ENCODE measurements around the gene PANK1.
A peak's percentile ranks its signal among the peaks of the same experiment; 100 is the strongest.
"Not testable (repeated sequence)": the region's sequence is repeated elsewhere in the genome, so short reads cannot be mapped to it uniquely, and the experiment has no call there.

Gene PANK1

DNA sequence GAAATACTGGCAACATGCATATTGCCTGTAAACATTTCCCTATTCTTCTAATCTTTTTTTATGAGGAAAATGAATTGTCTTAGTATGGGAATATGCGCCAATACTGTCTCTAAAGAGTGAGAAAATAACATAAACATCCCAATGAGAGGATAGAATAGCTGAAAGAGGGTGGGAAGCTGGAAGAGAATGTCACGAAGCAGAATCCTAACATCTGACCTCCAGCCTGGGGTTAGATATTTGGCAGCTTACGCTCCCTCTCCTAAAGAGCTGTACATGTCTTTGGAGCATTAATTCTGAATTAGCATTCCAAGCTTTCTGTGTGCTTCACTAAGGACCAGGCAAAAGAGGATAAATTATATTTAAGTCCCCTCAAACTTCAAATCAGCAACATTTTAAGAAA lies 78.0 kb downstream of the PANK1 start:
- ATAC-seq = no peak

DNA sequence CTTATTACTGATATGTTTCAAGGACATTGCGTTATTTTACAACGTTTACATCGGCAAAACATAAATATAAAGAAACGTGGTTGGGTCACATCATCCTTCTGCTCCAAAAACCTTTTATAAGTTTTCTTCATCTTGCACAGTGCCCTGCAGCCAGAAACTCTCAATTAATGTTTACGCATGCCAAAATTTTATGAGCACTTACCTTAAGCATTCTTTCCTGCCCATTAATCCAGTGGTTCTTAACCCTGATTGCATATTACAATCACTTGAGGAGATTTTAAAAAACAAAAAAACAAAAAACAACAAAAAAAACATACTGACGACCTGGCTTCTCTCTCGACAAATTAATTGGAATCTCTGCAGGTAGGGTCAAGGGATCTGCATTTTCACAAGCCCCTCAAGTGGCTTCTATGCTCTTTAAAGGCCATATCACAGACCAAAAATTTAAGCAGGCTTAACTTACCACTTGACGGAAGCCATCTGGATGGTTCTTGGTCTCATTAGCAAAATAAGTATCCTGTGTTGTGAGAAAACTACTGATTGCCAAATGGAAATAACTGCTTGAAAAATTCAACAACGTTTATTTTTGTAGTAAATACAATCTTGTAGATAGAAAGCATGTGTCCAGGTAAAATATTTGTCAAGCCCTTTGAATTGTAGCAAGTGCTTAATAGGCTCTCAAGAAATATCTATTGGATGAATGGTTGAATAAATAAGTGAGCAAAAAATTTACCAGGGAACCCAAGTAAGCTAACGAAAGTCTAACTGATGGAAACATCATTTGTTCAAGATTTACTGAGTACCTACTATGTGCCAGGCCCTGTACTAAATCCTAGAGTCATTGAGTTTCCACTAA lies 78.7 kb downstream of the PANK1 start:
- no peak for ATAC-seq

DNA sequence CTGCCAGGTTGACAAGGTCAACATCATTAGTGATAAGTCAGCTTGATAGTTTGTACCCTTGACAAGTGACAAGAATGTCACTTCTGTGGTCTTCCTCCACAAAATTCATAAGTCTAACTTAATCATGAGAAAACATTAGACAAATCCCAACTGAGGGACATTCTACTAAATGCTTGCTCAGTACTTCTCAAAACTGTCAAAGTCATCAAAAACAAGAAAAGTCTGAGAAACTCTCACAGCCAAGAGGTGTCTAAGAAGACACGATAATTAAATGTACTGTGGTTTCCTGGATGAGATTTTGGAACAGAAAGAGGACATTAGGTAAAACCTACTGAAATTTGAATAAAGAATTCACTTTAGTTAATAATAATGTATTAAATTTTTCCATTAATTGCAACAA lies 79.9 kb downstream of the PANK1 start:
- no peak for ATAC-seq

DNA sequence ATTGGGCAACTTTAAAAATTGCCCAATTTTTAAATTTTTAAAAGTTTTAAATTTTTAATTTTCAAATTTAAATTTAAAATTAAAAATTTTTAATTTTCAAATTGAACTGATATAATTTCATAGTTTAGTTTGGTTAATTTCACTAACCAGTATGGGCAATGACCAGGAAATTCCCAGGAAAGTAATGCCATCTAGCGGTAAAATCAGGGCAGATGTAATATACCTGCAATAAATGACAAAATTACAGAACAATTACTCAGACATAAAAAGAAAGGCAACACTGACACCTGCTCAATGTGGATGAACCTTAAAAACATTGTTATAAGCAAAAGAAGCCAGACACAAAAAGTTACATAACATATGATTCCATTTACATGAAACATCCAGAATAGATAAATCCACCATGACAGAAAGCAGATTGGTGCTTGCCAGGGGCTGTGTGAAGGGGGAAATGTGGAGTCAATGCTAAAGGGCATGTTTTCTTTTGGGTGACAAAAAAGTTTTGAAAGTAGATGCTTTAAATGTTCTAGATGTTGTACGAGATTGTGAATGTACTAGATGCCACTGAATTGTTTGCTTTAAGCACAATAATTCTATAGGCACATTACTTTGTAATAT lies 81.1 kb downstream of the PANK1 start:
- ATAC-seq = peak; percentile 48 to 73

DNA sequence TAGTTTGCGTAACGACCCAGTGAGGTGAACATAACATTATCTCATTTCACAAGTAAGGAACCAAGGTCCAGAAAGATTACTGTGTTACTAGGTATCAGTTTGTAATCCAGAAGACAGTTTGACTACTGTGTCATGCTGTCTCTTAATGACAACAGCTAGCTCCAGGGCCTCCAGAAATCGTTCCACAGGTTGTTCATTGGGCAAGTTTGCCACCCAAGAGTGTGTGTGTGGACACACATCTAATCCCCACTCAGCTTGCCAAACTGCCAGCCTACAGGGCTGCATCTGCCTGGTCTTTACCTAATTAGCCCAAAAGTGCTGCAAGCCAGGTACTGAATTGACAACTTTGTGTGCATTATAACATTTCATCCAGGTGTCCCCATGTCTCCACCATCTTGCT lies 81.7 kb downstream of the PANK1 start:
- no peak for ATAC-seq

DNA sequence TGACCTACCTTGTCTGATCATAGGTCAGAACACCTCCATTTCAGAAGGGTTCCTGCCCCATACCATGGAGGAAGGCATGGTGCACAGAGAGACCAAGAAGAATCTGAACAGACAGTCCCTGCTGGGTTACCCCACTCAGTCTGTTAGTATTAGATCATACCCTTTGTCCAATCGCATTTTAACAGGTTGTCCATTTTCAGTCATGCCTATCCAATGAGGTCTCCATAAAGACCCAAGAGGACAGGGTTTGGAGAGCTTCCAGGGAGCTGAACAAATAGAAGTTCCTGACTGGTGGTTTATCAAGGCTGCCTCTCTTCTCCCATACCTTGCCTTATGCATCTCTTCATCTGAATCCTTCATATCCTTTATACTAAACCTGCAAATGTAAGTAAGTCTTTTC lies 88.4 kb downstream of the PANK1 start:
- no peak for ATAC-seq

DNA sequence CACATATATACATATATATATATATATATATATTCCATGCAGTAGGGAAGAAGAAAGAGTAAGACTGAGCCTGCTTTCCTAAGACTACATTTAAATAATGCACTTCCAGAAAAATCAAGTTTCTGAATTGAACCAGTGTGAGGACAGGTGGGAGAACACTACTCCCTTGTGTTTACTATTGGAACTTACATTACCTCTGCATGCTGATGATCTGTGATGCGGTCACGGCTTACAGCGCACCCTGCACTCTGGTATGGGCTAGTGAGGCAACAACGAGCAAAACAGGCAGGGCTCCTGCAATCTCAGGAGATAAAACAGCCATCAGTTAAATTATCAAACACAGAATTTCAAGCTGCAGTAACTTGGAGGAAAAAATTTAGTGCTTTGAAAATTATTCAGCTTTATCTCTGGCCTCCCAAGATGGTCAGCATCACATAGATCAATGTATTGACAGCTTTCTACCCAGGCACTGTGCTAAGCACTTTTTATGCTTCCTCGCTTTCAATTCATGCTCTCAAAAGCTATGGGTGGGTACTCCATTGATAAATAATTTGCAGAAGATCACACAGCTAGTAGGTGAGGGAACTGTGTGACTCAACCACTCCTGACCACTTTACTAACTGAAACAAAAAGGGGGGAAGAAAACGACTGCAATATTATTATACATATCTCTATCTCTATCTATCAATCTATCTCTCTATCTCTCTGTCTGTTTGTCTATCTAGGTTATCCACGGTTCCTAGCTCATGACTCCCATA lies 89.2 kb downstream of the PANK1 start:
- no peak for ATAC-seq

DNA sequence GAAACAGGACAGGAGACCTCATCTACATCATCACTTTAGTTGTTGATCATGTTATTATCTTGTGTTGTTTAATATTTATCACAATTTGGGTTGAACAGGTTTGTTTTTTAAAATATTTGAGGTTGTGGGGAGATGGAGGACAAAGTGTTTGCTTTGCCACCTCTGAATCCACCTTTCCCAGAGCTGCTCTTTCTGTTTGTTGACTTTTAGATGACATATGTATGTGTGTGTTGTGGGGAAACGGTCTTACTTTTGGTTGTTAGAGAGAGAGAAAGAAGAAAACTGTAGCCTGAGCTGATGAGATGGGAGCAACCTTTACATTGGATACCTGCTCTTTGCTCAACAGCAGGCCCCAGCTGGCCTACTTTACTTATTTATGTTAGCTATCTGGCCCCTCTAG lies 90.6 kb downstream of the PANK1 start:
- no peak for ATAC-seq

DNA sequence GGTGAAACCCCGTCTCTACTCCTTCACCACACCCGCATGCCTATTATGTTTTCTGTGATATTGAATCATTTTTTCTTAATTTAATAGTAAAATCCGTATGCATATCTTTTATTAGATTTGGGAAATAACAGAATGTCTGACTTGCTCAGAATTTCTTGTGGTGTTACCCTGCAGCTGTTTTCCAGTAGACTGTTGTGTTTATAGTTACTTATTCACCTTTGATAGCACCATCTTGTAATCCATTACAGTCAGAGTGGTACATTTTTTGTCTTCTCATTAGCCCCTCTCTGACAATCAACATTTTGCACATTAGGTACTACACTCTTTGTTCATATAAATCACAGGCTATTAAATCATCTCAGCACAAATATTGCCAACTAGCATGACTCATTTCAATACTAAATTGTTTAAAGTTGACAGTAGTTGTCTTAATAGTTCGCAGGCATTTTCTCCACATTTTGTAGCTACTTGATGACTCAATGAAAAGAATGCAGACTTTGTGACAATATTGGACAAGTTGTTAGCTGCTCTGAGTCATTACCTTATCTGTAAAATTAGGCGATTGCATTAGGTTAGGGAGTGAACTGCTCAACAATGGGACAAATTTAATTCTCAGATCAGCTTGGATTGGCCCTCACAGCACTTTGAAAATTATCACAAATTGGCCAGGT lies 91.8 kb downstream of the PANK1 start:
- ATAC-seq = no peak

DNA sequence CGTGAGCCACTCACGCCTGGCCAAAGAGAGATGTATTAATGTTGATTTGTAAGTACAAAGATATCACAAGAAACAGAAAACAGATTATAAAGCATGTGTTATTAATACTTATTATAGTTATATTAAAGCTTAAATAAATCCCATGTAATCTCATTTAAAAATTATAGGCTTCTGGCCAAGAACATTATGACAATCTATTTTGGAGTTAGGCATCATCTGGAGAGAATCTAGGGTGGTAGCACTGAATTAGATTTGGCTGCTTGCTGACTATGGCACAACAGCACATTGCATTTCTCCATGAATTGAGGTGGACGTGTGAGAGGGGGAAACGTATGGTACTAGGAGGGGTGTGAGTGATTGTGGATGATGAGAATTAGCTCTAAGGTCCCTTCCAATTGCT lies 92.8 kb downstream of the PANK1 start:
- no peak for ATAC-seq

DNA sequence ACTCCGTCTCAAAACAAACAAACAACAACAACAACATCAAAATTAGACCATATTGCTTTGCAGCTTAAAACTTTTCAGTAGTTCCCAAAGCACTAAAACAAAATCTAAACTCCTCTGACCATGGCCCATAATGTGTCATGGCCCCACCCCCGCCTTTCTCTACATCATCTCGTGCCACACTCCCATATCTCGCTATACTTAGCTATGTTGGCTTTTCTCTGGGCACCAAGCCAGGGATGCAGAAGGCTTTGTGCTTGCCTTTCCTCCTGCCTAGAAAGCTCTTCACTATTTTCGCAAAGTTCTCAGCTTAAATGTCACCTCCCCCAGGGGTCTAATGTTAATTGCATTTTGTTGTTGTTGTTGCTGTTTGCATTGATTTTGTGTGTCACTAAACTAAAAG lies 94.5 kb downstream of the PANK1 start:
- no peak for ATAC-seq

DNA sequence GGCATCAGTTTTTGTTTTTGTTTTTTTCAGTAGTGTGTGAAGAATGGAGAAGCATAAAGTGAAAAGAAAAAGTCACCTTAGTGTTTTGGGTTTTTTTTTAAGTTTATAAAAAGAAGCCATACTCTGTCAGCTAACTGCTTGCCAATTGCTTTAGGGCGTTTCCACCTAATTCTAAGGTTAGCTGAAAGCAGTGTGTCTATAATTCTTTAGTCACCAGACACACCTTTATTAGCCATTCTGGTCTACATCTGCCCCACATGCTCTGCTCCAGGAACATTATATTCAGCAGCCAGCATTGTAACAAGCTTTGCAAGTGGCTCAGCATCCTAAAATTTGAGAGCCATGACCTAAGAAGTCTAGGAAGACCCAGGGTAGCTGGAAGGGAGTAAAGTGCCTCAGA lies 95.5 kb downstream of the PANK1 start:
- ATAC-seq = no peak

DNA sequence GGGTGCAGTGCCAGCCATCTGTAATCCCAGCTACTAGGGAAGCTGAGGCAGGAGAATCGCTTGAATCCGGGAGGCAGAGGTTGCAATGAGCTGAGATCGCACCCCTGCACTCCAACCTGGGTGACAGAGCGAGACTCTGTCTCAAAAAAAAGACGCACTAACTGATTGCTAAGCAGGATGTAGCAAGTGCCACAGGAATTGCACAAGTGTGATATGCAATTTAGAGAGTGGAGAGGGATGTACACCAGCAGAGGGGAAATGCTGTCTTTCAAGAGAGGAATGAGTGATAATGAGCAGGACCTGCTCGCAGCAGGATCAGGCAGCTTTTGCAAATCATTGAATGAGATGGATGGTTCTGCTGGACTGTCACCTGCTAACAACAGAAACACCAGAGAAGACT lies 96.4 kb downstream of the PANK1 start:
- no peak for ATAC-seq

DNA sequence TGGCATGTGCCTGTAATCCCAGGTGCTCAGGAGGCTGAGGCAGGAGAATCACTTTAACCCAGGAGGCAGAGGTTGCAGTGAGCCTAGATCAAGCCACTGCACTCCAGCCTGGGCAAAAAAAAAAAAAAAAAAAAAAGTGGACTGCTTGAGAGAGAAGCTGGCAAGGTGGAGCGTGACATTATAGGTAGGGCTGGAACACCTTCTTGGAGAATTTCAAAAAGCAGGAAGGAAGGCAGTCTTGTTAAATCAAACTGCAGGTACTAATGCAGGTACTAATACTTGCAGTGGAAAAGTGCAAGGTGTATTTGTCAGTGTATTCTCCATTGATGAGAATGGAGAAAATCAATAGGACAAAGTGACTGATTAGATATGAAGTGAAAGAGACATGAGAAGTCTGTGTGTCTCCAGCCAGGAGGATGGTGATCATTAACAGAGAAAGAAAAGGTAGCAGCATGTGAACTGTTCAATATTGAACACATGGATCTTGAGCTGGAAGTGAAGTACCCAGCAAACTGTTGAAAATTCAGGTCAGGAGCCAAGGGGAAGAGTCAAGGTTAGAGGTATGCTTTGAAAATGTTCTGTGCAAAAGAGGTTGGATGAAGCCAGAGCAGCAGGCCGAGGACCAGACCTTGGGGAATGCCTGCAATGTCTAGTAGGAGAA lies 97.1 kb downstream of the PANK1 start:
- ATAC-seq = no peak

DNA sequence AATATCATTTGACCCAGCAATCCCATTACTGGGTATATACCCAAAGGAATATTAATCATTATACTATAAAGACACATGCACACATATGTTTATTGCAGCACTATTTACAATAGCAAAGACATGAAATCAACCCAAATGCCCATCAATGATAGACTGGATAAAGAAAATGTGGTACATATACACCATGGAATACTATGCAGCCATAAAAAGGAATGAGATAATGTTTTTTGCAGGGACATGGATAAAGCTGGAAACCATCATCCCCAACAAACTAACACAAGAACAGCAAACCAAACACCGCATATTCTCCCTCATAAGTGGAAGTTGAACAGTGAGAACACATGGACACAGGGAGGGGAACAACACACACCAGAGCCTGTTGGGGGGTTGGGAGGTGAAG lies 98.4 kb downstream of the PANK1 start:
- ATAC-seq = not testable (repeated sequence)

DNA sequence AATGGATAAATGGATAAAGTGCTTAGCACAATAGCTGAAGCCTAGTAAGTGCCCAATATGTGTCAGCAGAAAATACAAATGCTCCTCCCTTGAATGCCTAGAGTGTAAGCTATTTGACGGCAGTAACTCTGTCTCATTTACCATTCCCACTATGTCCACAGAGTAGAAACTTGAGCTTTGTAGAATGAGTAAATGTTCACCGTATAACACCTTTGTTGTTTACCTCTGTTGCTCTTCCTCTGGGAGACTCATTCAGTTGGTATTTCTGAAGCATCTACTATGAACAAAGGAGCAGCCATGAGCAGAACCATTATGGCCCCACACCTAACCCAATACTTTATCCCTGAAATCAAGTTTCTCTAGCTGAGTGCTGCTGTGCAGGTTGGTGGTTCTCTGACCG lies 101.2 kb downstream of the PANK1 start:
- no peak for ATAC-seq

DNA sequence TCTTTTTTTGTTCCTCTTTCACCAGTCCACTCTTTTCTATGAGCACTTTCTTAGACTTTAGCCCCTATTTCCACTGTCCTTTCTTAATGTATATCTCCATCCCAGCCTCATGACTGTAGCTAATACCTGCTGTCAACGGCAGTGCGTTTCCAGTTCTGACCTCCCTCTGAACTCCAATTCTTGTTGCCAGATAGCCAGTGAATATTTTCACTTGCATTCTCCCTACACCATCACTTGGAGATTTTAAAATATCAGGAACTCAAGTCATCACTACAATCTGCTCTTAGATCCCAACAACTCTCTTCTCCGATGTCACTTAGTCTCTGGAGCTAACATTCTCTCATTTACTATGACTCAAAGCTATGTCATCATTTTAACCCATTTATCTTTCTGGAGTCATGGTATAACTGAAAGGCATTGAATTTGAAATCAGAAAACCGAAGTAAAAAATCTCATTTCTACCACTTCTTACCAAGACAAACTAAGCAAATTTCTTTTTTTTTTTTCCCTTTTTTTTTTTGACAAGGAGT lies 104.6 kb downstream of the PANK1 start:
- ATAC-seq = no peak

DNA sequence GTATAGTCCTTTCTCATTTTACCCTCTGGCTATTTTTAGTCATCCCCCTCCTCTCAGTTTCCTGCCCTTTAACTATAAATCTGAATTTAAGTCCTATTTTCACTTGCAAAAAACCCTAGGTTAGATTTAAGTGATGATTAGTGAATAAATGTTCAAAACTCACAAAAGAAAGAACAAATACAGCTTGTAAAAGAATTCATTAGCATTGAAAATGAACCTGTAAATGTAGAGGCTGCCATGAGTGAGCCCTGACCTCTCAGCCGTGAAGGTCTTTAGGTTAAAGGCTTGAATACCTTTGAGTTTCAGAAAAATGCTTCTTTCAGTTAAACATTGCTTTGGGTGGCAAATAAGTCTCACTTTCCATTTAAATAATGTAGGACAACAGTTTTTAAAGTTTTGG lies 107.7 kb downstream of the PANK1 start:
- ATAC-seq = no peak

DNA sequence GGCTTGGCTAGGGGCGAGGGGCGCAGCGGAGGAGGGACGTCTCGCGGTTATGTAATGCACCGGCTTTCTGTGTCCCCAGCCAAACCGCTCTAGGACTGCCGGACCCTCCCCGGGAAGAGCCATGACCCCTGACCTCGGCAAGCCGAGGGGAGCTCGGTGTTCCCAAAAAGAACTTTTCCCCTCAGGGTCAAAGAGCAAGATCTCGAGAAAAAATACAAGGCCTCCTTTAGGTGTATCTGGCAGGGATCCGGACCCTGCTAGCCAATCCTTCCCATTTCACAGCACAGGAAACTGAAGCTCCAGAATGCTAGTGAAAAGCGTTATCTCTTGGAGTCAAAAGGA lies 109.1 kb downstream of the PANK1 start:
- ATAC-seq = no peak

DNA sequence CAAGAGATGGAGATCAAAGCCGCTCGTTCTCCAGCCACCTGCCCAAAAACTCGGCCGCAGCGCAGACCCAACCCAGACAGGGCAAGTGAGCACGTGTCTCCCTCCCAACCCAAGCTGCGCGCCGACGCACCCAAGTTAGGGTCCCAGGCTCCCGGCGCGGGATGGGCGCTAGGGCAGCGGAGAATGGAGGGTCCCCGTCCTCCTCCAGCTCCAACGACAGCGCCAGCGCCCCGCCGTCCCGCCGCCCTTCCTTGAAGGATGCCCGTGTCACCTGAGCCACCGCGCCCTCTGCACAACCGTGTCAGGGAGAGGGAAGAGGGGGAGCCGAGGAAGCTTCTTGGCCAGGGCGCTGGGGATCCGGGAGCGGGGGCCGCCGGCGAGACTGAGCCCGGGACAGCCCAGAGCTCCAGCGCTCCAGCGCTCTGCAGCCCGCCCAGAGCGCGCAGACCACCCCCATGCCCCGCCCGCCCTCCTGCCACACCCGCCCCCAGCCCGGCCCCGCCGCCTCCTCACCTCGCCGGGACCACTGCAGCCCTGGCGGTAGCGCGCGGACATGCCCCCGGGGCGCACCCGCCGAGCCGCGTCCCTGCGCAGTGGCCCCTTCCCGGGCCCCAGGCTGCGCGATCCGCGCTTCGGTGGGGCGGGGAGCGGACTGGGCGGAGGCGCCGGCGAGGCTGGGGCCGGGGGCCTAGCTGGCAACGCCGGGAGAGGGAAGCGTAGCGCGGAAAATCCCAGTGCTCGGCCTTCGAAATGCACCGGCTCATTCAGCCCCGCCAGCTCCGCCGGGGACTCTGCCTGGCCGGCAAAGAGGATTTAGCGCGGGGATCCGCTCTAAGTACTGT lies 109.7 kb downstream of the PANK1 start, which contains the start of gene SLC16A12:
TSS of gene SLC16A12 (minus strand) at position 424 of the 842 bp plus-strand sequence. CDS start 73,016 bp downstream, outside the sequence.
- peak in 1 of 2 donors; percentile 13 for ATAC-seq

DNA sequence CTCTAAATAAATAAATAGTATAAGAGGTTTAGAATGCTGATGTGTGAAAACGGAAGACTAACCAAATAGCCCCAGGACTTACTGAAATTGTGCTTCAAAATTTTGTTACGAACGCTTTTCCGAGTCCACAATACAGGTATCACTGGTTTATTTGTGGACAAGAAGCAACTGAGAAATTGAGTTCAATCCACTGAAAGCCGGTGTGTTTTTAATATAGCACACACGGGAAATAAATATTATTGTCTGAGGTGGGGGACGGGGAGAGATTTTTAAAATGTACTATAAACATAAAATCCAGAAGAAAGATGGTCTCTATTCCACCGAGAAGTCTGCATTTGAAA lies 110.2 kb downstream of the PANK1 start:
- no peak for ATAC-seq

All from activated CD4-positive, CD25-positive, alpha-beta regulatory T cell treated with anti-CD3 and anti-CD28 coated beads, Interleukin-2, amount 50 U/mL, for 24 hours (primary cell).